HG03135 (cell line): ENCODE measurements around the gene BCAS3.

Experiments
- ATAC-seq: cut with Tn5 transposase; IDR thresholded peaks from one replicate; pipeline ENCODE4 v1.9.1; 2021; ENCODE audit warnings: mild to moderate bottlenecking, moderate library complexity; ENCODE audit not compliant: unreplicated experiment

Gene BCAS3

GRCh38 chr17:61324950-61325349 is 647.3 kb downstream of the BCAS3 start:
- ATAC-seq = no peak

DNA sequence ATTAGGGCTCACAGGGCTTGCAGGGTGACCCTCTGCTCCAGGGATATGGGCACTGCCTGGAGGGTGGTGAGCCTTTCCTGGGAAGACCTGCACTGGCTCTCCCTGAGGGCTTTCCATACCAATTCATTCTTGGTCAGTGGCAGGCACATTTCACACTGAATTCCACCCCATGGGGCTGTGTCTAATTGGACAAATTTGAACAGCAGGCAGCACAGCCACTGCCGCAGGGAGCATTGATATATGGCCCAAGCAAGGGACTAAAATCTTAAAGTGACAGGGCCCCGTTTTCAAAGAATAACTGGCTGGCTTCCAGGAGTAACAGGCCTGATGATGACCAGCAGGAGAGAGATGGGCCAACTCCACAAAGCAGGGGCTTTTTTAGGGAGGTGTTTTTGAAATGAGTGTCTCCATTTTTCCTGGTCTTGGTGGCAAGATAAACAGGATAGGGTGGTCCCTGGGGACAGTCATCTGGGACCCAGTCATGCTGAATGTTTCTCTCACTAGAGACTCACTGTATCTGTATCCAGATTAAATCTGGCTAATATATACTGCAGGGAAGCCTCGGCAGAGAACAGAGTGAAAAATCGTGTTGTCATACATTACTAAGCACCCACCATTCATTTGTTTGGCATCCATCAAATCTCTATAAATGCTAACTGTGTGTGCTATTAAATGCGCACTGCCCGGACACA is 647.9 kb downstream of the BCAS3 start:
- no peak for ATAC-seq

DNA sequence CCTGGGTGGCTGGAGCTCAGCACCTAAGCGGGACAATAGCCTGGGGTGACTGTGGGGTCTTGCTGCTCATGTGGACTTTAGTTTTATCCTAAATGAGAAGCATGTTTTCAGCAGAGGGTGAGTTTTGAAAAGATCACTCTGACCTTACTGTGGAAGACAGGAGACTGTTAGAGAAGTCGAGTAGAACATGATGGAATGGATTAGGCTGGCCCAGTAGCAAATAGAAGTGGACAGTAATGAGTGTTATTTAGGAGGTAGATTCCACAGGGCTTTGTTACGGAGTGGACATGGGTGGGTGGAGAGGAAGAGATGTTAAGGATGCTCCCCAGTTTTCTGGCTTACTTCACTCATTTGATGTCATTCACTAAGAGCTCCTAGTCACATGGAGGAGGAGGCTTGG is 648.7 kb downstream of the BCAS3 start:
- ATAC-seq = no peak

GRCh38 chr17:61328351-61328750 is 650.7 kb downstream of the BCAS3 start:
- no peak for ATAC-seq

DNA sequence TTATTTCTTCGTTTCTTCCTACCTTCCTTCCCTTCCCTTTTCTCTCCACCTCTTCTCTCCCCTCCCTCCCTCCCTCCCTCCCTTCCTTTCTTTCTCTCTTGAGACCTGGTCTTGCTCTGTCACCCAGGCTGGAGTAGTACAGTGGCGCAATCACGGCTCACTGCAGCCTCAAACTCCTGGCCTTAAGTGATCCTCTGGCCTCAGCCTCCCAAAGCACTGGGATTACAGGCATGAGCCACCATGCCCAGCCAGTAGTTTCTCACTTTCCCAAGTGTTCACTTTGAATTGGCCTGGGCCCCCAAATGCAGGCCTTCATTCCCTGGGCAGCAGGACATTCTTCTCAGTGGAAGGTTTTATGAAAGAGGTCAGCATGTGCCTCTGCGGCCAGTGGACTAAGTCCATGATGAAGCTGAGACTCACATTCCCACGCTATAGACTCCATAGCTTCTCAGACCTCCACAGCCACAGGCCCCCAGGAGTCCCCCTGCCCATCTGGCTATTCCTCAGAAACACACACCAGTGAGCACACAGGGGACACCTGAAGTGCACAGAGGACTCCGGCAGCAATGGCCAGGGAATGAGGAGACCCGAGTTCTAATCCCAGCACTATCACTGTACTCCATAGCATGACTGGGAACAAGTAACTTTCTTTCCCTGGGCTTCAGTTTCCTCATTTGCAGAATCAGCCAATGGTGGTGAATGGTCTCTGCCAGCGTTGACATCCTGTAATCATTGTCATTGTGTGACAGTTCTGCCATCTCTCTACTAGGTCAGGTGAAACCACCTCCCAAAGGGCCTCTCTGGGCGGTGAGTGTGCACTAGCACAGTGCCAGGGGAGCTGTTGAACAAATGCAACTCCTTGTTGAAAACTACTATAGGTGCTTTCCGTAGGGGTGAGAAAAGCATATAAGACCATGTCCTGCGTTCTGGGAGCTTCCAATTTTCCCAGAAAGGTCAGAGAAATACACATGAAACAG is 652.8 kb downstream of the BCAS3 start:
- ATAC-seq = no peak

GRCh38 chr17:61331178-61331577 is 653.5 kb downstream of the BCAS3 start:
- ATAC-seq = no peak

DNA sequence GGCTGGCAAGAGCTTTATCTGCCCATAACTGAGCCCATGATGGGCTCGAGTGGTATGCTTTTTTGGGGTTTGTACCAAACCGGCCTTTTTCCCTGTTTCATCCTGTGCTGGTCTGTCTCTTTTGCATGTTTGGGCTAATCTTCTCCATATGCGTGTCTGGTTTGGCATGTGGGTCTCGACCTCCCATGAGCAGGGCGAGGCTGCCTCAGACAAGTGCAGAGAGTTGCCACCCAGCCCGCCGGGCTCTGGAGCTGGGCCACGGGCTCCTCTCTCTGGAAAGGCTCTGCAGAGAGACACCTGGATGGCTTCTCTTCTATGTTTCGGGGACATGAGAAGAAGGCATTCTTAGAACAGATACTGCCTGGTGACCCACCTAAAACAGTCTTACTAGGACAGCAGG is 654.2 kb downstream of the BCAS3 start:
- ATAC-seq = no peak

GRCh38 chr17:61333136-61333535 is 655.5 kb downstream of the BCAS3 start:
- no peak for ATAC-seq

DNA sequence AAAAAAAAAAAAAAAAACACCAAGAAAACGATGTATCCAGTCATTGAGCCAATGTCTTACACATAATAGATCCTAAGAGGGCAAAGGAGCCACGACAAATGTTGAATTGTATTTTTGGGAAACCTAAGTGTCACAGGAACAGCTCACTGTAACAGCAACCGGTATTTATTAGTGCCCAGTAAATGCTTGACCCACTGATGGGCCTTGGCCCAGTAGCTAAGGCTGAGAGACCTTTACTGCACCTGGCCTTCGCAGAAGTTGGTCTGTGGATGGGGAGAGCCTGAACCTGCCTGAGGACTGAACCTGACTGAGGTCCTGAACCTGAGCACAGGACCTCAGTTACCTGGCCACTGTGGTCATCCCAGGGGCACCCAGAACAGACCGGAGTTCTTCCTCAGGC is 657.0 kb downstream of the BCAS3 start:
- ATAC-seq = no peak

GRCh38 chr17:61335105-61335844 is 657.6 kb downstream of the BCAS3 start:
- no peak for ATAC-seq

- ATAC-seq = no peak
These were observed 658.4 kb downstream of the BCAS3 start for GRCh38 chr17:61335845-61336655.

- ATAC-seq = no peak
These were observed 659.6 kb downstream of the BCAS3 start for GRCh38 chr17:61337290-61337689.

DNA sequence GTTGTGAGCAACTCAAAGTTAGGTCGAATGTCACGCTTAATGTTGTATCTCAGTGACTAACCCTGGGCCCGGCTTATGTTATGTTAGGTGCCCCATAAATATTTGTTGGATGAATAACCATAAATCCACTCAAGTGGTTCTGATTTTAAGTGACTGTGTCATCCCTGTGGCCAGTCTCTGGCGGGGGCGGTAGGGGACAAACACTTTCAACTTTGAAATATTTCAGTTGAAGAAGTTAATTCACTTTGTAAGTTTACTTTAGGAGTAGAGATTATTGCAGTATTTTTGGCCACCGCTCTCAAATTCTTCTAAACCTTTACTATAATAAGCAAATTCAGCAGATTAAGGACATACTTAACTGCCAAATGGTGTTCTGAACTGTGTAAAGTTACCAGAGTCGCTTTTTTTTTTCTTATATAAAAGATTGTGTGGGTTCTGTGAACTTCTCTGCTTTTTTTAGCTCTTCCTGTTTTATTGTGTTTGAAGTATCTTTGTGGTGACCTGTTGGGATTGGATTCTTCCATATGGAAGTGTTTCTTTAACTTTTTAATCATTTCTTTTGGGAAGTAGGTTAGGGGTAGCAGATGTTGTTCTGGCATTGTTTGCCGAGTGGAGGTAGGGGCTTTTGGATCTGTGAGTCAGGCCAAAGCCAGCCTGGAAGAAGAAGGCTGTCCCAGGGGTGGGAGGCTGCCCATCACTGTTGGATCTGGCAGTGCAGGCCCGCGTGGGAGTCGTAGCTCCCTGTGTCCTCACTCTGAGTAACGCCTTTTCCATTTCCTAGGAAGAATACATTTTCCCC is 660.5 kb downstream of the BCAS3 start:
- ATAC-seq = no peak

DNA sequence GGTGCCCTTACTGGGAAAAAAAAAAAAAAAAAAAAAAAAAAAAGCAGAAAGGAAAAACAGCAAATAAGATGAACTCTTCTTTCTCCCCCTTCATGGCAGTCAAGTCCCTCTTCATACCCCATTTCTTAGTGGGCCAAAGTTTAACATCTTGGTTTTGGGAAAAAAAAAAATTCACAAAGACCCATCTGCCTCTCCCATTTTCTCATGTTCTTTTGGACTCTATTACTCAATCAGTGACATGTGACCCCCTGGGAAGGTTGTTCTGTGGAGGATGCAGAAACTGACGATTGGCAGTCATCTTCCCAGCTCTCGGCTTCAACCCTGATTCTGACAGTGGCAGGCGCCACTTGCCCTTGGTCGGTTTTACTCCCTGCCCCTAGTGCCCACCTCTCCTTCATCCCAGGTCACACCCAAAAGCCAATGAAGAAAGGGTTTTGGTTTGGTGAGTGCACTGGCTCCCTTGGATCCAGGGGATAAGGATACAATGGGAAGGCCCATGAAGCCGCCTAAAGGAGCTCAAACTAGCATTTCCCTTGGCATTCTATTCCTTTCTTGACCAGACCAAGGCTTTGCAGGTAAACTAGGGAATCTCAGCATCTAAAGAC is 661.3 kb downstream of the BCAS3 start:
- no peak for ATAC-seq

DNA sequence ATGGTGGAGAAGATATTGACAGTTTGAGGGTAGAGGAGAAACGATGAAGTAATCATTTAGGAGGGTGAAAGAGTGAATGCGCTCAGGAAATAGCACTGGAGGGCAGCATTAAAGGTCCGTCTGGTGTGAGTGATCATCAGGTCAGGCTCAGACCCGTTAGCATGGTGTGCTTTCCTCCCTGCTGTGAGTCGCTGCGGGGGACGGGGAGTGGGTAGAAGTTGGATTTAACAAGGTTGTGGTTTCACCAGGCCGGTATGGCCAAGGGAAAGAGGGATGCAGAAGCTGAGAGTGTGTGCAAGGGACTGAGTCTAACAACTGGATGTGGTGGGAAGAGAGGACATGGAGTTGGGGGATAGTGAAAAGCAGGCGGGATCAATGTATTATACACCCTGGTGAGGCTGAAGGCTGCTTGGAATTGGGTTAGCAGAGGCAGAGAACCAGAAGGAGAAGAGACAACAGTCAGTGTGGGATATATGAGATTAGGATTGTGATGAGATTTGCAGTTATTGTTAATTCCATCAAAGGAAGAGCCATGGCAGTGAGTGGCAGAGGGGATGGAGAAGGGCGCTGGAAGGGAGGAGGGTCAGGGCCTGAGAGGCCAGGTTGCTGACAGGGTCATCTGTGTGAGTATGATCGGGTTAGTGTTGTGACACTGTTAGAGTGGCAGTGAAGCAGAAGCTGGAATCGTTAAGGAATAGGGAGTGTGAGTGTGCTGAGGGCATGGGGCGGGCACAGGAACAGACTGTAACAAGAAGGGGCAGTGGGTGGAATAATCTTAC is 663.0 kb downstream of the BCAS3 start:
- no peak for ATAC-seq

DNA sequence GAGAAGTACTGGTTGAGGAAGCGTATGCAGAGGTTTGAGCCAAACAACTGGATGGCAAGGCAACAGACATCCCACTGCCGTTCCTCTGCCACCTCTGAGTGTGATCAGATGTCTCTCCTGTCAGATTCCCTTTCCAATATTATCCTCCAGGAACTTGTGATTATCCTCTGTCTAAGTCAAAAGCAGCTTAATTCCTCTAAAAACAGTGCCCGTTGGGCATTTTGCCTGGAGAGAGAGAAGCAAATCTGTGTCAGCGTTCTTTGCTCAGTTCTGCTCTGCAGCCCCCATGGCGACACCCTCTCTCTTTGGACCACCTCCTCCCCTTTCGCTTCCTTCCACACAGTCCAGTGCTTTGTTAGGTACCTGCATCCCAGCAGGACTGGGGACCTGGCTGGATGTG is 665.9 kb downstream of the BCAS3 start:
- no peak for ATAC-seq

GRCh38 chr17:61345061-61345460 is 667.4 kb downstream of the BCAS3 start:
- ATAC-seq = no peak

- no peak for ATAC-seq
These were observed 668.4 kb downstream of the BCAS3 start for GRCh38 chr17:61345825-61346666.
